GM03348 (cell line): ENCODE data around the gene NEIL3.
A peak's percentile ranks its signal among the peaks of the same experiment; 100 is the strongest.

Experiments used
- DNase-seq: peaks from one replicate; pipeline ENCODE4 v3.0.0; 2012; ENCODE audit warnings: low spot score

NEIL3 gene, protein sequence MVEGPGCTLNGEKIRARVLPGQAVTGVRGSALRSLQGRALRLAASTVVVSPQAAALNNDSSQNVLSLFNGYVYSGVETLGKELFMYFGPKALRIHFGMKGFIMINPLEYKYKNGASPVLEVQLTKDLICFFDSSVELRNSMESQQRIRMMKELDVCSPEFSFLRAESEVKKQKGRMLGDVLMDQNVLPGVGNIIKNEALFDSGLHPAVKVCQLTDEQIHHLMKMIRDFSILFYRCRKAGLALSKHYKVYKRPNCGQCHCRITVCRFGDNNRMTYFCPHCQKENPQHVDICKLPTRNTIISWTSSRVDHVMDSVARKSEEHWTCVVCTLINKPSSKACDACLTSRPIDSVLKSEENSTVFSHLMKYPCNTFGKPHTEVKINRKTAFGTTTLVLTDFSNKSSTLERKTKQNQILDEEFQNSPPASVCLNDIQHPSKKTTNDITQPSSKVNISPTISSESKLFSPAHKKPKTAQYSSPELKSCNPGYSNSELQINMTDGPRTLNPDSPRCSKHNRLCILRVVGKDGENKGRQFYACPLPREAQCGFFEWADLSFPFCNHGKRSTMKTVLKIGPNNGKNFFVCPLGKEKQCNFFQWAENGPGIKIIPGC

DNA sequence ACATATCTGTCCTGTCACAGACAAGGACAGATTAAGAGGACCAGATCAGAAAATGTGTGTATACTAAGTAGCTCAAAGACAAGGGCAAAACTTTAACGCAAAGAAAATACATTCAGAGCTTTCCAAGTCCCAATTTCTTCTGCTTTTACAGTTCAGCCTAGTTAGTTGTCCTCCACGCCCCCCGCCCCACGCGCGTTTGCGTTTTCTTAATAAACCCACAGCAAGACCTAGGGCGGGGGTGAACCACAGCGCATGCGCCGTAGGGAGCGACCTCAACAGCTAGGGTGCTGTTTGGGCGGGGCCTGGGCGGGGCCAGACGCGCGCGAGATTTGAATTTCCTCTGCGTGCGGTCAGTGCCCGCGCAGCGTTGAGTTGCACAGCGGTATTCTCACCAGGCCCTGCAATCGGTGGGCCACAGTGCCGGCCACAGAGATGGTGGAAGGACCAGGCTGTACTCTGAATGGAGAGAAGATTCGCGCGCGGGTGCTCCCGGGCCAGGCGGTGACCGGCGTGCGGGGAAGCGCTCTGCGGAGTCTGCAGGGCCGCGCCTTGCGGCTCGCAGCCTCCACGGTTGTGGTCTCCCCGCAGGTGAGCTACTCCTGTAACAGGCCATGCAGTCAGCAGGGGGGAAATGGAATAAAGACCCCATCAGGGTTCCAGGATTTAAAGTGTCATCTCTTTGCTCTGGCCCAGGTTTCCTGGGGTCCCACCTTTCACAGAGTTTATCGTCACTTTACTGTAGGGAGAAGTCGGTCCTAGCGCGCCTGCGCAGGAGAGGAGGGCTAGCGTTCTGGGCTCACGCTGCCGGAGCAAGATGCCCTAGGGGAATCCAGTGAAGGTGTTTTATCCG is at the start of gene NEIL3:
Gene NEIL3, plus strand, starts transcription at position 353 of the 850 bp plus-strand sequence. Its CDS starts 80 bp downstream, at position 433.
- peak; percentile 99 for DNase-seq

DNA sequence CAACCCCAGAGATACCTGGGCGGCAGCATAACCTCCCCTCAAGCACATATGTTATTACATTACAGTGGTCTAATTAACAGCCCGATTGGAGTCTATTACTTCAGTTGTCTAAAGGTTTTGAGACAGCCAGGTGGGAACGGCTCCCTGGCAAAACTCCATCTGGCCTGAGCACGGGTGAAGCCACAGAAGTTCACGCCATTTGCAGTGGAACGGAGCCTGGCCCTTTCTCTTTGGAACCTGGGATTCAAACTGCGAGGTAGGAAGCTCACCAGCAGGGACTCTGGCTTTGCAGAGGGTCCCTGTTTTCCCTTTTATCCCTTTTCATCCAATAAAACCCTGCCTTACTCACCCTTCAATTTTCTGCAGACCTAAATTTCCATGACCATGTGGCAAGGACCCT is 45.9 kb upstream of the NEIL3 start:
- no peak for DNase-seq

DNA sequence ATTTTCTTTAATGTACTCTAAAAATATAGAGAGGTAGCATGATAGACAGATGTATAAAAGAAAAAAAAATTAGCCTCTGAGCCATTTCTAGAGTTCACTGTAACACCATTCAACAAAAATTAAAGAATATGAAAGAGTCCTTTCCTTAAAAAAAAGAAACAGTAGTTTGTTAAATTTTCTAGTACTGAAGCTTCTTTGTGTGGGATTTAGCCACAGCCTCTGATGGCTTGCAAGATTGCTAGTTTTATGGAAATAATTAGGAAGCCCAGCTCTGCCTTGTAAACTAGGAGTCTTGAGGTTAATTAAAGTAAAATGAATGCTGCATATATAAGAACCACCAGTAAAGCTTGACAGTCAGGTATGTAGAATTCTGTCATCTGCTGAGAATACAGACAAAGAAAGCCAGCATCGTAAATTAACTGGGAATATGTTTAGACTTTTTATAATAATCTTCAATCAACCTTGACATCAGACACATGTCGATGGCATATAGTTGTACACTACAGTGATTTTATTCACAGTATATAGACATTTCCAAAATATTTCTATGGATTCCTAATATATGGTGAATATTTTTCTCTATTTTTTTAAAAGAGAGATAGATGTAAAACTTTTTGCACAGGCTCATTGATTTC is 44.8 kb upstream of the NEIL3 start:
- DNase-seq, result no peak

DNA sequence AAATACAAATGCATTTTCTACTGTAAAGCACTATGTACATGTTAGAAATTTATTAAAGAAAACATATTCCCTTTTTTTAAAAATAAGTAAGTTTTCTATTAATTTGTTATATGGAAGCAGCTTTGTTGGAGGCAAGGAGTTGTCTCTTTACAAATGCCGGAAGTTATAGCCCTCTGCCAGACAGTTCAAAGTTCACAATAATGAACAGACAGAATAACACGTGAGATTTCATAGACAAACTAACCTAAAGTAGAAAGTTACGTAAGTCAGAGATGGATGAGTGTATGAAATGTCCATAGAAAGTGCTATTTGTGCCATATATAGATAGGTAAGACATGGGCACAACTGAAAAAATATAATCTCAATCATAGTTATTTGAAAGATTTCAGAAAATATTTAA is 43.9 kb upstream of the NEIL3 start:
- DNase-seq, result no peak

DNA sequence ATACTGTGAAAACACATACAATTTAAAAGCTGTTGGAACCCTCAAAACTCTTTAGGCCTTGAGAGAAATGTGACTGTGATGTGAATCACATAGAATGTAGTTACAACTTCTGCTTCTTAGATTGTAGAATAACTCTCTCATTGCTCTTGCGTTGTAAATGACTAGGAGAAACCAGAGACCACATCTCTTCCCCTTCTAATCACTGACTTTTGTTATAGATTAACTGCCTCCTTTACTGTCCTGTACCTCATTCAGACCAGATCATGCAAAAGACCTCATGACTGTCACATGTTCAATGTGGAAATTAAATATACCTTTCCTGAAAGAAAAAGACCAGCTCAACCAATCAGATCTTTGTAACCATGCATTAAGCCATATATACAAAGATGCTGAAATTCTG is 43.2 kb upstream of the NEIL3 start:
- DNase-seq, result no peak

DNA sequence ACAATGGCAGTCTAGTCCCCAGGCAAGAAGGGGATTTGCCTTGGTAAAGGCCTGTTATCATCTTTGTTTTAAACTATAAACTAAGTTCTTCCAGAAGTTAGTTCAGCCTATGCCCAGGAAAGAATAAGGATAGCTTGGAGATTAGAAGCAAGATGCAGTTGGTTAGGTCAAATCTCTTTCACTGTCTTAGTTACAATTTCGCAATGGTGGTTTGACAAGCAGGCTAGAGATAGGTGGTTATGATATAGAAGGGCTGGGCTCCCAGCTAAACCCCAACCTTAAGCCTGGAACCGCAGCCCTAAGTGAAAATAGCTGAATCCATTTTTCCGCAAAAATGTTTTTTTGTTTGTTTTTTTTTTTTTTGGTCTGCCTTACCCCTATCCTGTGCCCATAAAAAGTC is 41.8 kb upstream of the NEIL3 start:
- DNase-seq, result no peak

DNA sequence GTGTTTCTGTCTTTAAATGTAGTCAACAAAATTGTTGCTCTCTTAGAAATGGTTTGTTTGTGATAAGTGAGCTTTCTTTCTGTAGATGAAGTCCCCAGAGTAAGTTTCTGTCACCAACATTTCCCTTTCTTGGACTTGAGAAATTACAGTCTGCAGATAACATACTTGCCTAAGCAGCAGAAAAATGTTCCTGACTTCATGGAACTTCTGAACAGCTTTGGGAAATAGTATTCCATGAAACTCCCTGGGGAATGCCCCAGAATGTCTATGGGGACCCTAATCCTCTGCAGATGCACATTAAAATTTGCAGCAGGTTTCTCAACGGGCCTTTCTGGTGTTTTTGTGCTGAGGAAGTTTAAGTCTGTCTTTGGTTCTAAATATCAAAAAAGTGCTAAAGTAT is 38.6 kb upstream of the NEIL3 start:
- no peak for DNase-seq

DNA sequence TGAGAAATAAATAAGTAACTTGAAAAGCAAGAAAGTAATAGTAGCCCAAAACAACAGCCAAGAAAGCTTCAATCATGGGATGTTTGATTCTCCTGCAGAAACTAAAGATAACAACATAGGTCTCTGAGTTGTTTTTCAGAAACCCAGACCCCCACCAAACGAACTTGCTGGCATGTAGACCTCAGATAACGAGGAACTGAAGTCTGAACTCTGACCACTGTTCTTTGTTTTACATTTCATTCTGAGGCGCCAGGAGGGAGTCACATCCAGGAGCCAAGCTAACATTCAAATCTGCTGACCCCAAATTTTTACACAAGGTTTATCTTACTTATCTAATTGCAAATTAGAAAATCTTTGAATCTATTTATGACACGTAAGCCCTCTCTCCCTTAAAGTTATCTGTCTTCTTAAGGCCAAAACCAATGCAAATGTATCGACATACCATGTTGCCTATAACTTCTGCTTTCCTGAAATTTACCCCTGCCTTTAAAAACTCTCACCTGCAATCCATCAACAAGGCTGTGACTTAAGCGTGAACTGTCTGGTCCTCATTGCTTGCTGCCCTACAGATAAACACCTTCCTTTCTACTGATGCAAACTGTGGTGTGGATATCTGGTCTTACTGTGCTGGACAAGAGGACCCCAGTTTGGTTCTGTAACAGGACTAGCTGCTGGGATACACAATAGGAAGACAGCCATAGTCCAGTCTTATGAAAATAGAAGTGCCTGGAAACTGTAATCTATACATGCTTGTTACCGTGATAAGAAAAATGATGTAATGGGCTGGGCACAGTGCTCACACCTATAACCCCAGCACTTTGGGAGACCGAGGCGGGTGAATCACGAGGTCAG is 37.5 kb upstream of the NEIL3 start:
- DNase-seq, result no peak

DNA sequence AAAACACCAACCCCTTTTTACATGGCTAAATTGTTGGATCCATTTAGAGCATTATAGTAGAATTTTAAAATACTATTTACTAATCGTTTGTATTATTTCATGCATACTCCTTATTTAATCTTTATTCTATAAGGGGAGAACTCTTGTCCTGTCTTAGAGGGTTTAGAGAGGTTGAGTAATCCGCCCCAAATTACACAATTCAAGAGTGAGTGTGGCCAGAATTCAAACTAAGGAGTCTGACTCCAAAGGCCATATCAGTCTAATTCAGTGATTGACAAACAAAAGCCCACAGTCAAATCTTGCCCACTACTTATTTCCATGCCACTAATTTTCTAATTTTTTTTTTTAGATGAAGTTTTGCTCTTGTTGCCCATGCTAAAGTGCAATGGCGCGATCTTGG is 33.7 kb upstream of the NEIL3 start:
- DNase-seq, result no peak

DNA sequence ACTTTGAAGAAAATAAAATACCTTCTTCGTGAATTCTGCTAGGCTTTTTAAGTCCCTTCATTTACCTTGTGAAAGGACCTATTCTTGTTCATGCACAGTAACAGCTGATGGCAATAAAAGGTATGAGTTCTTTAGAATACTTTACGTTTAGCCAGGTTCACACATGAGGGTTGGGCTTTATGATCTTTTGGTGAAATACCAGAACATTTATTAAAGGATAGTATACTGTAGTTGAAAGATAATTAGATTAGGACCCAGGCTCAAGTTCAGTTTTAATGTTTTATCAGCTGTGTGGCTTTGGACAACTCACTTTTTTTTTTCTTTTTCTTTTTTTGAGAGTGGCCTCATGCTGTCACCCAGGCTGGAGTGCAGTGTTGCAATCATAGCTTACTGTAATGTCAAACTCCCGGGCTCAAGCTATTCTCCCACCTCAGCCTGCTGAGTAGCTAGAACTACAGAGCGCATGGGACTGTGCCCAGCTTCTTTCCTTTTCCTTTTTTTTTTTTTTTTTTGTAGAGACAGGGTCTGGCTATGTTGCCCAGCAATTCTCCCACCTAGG is 28.2 kb upstream of the NEIL3 start:
- DNase-seq, result no peak

DNA sequence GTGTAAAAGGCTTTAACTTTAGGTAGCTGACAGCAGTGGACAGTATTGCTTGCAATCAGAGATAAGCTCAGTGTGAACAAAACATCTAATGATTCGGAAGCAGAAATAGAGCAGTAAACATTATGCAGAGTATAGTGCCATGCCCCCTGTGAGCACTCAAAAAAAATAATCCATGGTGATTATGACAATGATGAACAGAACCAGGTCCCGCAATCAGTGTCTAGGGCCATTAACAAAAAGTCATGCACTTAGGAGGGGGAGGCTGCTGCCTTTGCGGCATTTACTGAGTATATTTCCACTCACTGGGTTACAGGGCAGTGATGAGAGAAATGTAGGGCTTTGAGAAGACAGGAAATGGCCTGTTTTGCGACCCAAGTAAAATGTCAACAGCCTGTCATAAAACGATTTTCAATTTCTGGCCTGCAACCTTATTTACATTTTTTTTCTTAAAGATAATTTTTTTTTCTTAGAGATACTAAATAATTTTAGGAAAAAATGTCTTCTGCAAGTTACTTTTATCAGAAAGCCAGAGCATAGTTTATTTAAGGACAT is 27.3 kb upstream of the NEIL3 start:
- DNase-seq, result no peak

DNA sequence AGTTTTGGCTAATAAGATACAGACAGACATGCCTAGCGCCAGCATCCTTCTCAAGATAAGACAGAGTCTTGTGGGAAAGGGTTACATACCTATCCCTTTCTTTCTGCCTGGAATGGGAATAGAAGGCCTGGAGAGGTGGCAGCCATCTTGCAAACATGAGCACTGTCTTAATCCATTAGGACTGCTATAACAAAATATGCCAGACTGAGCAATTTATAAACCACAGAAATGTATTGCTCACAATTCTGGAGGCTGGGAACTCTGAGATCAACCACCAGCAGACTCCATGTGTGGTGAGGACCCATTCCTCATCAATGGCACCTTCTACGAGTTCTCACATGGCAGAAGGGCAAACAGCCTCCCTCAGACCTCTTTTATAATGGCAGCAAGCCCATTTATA is 26.5 kb upstream of the NEIL3 start:
- DNase-seq, result peak; percentile 43

DNA sequence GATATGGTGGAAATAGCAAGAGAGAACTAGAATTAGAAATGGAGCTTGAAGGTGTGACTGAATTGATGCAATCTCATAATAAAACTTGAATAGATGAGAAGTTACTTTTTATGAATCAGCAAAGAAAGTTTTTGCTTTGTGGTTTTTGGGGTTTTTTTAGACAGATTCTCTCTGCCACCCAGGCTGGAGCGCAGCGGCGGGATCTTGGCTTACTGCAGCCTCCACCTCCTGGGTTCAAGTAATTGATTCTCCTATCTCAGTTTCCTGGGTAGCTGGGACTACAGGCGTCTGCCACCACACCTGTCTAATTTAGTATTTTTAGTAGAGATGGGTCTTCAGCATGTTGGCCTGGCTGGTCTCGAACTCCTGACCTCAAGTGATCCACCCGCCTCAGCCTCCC is 23.7 kb upstream of the NEIL3 start:
- DNase-seq, result no peak

DNA sequence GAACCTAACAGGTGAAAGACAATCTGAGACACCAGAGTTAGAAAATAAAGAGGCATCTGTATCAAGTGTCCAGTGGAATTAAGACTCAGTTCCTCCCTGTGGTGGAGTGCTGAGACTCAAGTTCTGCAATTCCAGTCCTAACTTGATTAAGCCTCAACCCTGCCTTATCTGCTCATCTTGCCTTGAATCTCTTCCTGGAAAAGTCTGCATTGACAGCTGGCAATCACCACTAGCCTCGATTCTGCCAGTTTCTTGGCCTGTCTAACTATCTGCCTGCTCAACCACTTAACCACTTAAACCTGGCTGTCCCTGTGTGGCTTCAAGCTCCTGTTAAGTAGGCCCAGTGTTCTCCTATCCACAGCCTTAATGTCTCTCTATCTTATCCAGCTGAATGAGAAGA is 22.4 kb upstream of the NEIL3 start:
- no peak for DNase-seq

DNA sequence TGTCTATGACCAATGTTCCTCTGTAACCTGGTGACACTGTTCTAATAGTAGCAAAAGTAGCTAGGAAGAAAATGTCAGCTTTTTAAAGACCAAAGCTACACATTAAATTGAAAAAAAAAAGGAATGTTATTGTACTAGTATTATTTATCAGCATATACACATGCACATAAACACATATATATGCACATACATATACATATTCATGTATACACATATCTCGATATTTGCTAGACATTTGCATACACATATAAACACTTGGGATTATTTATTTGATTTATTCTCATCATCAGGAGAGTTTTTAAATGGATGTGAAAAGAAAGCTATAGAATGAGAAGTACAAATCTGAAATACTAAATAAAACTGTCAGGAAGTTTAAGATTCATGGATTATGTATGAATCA is 21.3 kb upstream of the NEIL3 start:
- no peak for DNase-seq

DNA sequence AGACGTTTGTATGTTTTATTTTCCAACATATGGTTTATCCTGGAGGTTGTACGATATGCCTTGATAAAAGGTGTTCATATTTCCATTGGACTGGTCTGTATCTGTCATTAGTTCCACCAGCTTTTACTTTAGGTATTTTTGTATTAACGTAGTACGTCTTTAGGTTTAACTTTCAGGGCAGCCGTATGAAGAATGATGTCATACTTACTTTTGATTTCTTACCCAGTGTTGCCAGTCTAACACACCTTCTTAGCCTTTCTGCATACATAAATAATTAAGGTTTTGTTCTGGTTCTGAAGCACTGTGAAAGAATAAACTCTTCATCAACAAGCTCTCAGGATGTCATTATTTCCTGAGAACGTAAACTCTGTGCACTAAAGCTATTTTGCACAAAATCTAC is 18.9 kb upstream of the NEIL3 start:
- DNase-seq, result no peak

DNA sequence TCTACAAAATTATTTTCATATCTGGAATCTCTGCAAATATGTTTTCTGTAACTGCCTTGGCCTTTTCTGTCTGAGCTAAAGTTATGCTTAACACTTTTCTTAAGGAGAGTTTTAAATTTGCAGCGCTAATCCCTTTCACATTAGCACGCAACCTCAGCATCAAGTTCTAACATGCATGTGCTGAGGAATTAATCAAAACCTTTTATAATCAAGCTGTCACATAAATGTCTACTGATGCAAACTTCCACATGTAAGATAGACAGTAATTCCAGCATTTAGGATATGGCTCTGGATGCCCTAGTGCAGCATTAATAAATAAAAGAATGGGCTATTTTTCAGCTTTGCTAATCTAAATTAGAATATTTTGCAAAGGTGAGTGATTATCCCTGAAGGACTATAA is 17.5 kb upstream of the NEIL3 start:
- no peak for DNase-seq

DNA sequence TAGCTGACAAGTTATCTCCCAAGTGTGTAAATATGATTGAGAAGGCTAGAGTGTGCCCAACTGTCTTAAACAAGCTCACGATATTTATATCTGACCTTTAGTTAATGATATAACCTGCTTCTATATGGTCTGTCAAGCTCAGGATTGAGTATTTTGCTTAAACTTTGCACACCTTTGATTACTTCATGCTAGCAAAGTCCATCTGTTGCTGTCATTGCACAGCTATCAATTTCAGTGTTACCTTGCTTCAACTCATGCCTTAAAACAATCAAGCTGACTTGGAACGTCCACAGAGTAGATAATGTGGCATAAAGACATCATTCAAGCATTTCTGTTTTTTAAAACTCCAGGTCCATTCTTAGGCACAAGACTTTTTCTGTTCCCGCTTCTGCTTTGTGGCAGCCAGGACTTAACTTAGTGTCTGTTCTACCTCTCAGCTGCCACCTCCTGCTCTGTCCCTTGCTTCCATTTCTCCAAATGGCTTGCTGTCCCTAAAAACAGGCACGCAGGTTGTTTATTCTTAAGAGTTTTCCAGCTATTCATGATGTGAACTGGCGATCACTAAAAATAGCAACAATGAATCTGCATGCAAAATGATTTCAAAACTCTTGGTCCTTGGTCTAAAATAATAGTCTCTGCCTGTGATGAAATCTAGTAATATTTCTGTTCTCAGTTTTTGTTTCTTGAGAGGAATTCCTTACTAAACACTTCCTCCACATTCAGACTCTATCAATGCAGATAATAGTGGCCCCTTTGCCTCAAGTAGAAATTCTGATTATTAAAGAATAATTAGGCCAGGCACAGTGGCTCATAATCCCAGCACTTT is 16.3 kb upstream of the NEIL3 start:
- no peak for DNase-seq

DNA sequence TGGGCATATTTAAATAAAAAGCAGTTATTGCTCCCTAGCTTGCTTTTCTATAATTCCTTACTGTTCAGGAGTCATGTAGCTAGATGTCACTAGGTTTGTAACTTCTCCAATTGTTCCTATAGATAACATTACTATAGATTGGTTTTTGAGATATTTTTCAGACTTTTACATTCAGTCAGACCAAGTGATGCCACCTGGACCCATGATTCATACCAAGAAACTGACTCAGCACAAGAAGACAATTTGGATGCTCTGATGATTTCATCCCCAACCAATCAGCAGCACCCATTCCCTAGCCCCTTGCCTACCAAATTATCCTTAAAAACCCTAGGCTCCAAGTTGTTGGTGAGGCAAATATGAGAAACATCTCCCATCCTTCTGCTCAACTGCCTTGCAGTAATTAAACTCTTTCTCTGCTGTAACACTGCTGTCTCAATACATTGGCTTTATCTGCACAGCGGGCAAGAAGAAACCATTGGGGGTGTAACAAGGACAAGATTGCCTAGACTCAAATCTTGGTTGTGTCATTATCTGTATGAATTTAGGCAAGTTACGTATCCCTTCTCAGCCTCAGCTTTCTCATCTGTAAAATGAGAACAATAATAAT is 11.8 kb upstream of the NEIL3 start:
- no peak for DNase-seq
